H1 (cell line): ENCODE data around the gene DFFA. TPM values are rescaled to one million over a fixed set of nuclear protein-coding genes. Genes with fewer than 3 reads are reported as not detected.

ENCODE experiments used
- ASH2L ChIP-seq: fragments of 200-600, 300-600 bp; sonication (generic); IDR thresholded peaks from one replicate; pipeline ENCODE4 v1.7.1; 2017; ENCODE audit warnings: low read length
- EGR1 ChIP-seq: IDR thresholded peaks from 2 replicates; pipeline ENCODE4 v1.6.1; 2011; ENCODE audit warnings: low read depth, low read length, borderline replicate concordance
- polyA plus RNA-seq, 7 experiments: library from polyadenylated mRNA; depleted of rRNA in 3 of 7; stranded (reverse) in 5 of 7; unstranded in 2 of 7; fragments of >200 nt in 5 of 7; fragments of 200-250 nt in 2 of 7; gene quantifications; 1 replicate in 5 of 7; 2 replicates in 1 of 7; 4 replicates in 1 of 7; pipeline versions ENCODE4 v1.2.1 to v1.2.3, GENCODE V29; 2011 to 2013; ENCODE audit warnings: missing spikeins in 2 of 7, mixed read lengths in 2 of 7
- total RNA-seq: library from RNA; stranded (reverse); fragmentation: NEBNext Ultra II Directional; extraction: Animal tissue kit (Norgen Biotek cat#: 25700); gene quantifications from 2 replicates; pipeline ENCODE4 v1.2.1, GENCODE V29; 2021

Gene DFFA
- total and polyA plus RNA-seq, 2 of the 8 experiments (the other 6 are each of a cell fraction or from before 2014, with no cell fraction given): 34.3 to 79.9 TPM

GRCh38 chr1:10504249-10504648, 31.9 kb upstream of the DFFA start (continued):
- TF ChIP-seq ASH2L (no peak), EGR1 (no peak)
